Measurements from ENCODE around the gene LASP1. TPM values are rescaled to one million over a fixed set of nuclear protein-coding genes. Genes with fewer than 3 reads are reported as not detected.

The LASP1 gene
- total RNA-seq, 1 experiment from 2014 or later = 78.3 TPM

GRCh38 chr17:38850374-38850773 is 19.5 kb upstream of the LASP1 start:
- CTCF ChIA-PET = no interaction called here
- BruUV-seq (replicated peaks) = no TSS peak
- POLR2A ChIA-PET (ENCODE audit: low non-redundant PET) = no interaction called here
- no peak overlapping the region for H3K27ac ChIP-seq (ENCODE audit: low read depth, low read length, poor library complexity, severe bottlenecking)
- H3K9me3 ChIP-seq (ENCODE audit: low read depth, low read length, poor library complexity, severe bottlenecking) = no peaks in the 10 kb centered on the region
- TF ChIP-seq CTCF (conservative IDR thresholded peaks at IDR 0.05; ENCODE audit: low read depth, low read length) (no peak), EZH2 (IDR thresholded peaks at IDR 0.05; ENCODE audit: borderline replicate concordance, low read depth, low read length, poor library complexity, severe bottlenecking) (no peak)
- peaks cover 58% of the 10 kb centered on the region for H3K36me3 ChIP-seq (ENCODE audit: insufficient read depth, low read length, poor library complexity, severe bottlenecking)
- DNase-seq (ENCODE audit: low spot score) = no peak
- no peak overlapping the region for H3K4me3 ChIP-seq (ENCODE audit: low read depth, low read length, poor library complexity, severe bottlenecking)
- intact Hi-C loops (cut with micrococcal nuclease; ENCODE audit: unreplicated experiment) = no loop called here
- no peaks in the 10 kb centered on the region for H3K4me1 ChIP-seq (ENCODE audit: insufficient read depth, low read length, poor library complexity, severe bottlenecking)
- no peaks in the 10 kb centered on the region for H3K27me3 ChIP-seq (replicated peaks; ENCODE audit: insufficient read depth, low read depth, low read length, poor library complexity)

GRCh38 chr17:38851434-38851833 is 18.4 kb upstream of the LASP1 start:
- Histone ChIP-seq H3K27ac (ENCODE audit: low read depth, low read length, poor library complexity, severe bottlenecking) (no peak overlapping the region), H3K9me3 (ENCODE audit: low read depth, low read length, poor library complexity, severe bottlenecking) (no peaks in the 10 kb centered on the region), H3K36me3 (ENCODE audit: insufficient read depth, low read length, poor library complexity, severe bottlenecking) (peaks cover 57% of the 10 kb centered on the region), H3K4me3 (ENCODE audit: low read depth, low read length, poor library complexity, severe bottlenecking) (peak overlapping the region; percentile 64), H3K27me3 (replicated peaks; ENCODE audit: insufficient read depth, low read depth, low read length, poor library complexity) (no peaks in the 10 kb centered on the region), H3K4me1 (ENCODE audit: insufficient read depth, low read length, poor library complexity, severe bottlenecking) (no peaks in the 10 kb centered on the region)
- intact Hi-C loops (cut with micrococcal nuclease; ENCODE audit: unreplicated experiment) = no loop called here
- POLR2A ChIA-PET (ENCODE audit: low non-redundant PET) = no interaction called here
- no peak for TF ChIP-seq EZH2 (IDR thresholded peaks at IDR 0.05; ENCODE audit: borderline replicate concordance, low read depth, low read length, poor library complexity, severe bottlenecking)
- TF ChIP-seq CTCF (conservative IDR thresholded peaks at IDR 0.05; ENCODE audit: low read depth, low read length) = no peak
- CTCF ChIA-PET = no interaction called here
- DNase-seq (ENCODE audit: low spot score) = no peak
- no TSS peak for BruUV-seq (replicated peaks)

- Histone ChIP-seq H3K27me3 (replicated peaks; ENCODE audit: insufficient read depth, low read depth, low read length, poor library complexity) (no peaks in the 10 kb centered on the region), H3K4me3 (ENCODE audit: low read depth, low read length, poor library complexity, severe bottlenecking) (peak overlapping the region; percentile 64), H3K36me3 (ENCODE audit: insufficient read depth, low read length, poor library complexity, severe bottlenecking) (peaks cover 52% of the 10 kb centered on the region), H3K4me1 (ENCODE audit: insufficient read depth, low read length, poor library complexity, severe bottlenecking) (no peaks in the 10 kb centered on the region), H3K27ac (ENCODE audit: low read depth, low read length, poor library complexity, severe bottlenecking) (peak overlapping the region; percentile 89), H3K9me3 (ENCODE audit: low read depth, low read length, poor library complexity, severe bottlenecking) (no peaks in the 10 kb centered on the region)
- TF ChIP-seq CTCF (conservative IDR thresholded peaks at IDR 0.05; ENCODE audit: low read depth, low read length) = no peak
- TF ChIP-seq EZH2 (IDR thresholded peaks at IDR 0.05; ENCODE audit: borderline replicate concordance, low read depth, low read length, poor library complexity, severe bottlenecking) = no peak
- ChIA-PET CTCF (no interaction called here), POLR2A (ENCODE audit: low non-redundant PET) (interaction anchor here (1.3 kb wide), 1 partner anchor 16 kb away, joined by 3 read pairs; the partner anchor contains the start of gene LASP1)
- intact Hi-C loops (cut with micrococcal nuclease; ENCODE audit: unreplicated experiment) = no loop called here
- no peak for DNase-seq (ENCODE audit: low spot score)
- no TSS peak for BruUV-seq (replicated peaks)
Measured at GRCh38 chr17:38852771-38853291, 17.0 kb upstream of the LASP1 start.
